HepG2 (cell line): Measurements from ENCODE around the gene APC2. TPM values are rescaled to one million over a fixed set of nuclear protein-coding genes. Genes with fewer than 3 reads are reported as not detected.
A peak's percentile ranks its signal among the peaks of the same experiment; 100 is the strongest.

Experiments used
- CBX5 ChIP-seq: sonication (generic); formaldehyde crosslinking; IDR thresholded peaks from 2 replicates; pipeline ENCODE4 v1.4.0; 2020; ENCODE audit warnings: missing genetic modification reagents, borderline replicate concordance
- CTCF ChIP-seq: sonication (generic); formaldehyde crosslinking; IDR thresholded peaks from 2 replicates; pipeline ENCODE4 v1.5.0; 2020; ENCODE audit warnings: mild to moderate bottlenecking, missing genetic modification reagents, moderate library complexity
- GABPA ChIP-seq, 2 experiments: IDR thresholded peaks; 2 replicates each; pipeline ENCODE4 v1.6.1; 2011 to 2016; ENCODE audit warnings: low read depth in 2 of 2, low read length in 1 of 2, missing biosample characterization in 1 of 2, missing genetic modification characterization in 1 of 2
- POLR2G ChIP-seq: fragments of 200-400 bp; formaldehyde crosslinking; IDR thresholded peaks from 2 replicates; pipeline ENCODE4 v1.6.1; 2018; ENCODE audit warnings: mild to moderate bottlenecking, low read depth, low read length, moderate library complexity
- ZBTB33 ChIP-seq: sonication (generic); formaldehyde crosslinking; IDR thresholded peaks from 2 replicates; pipeline ENCODE4 v1.4.0; 2020; ENCODE audit warnings: missing genetic modification reagents
- ZNF121 ChIP-seq: sonication (generic); formaldehyde crosslinking; IDR thresholded peaks from 2 replicates; pipeline ENCODE4 v1.5.0; 2020; ENCODE audit warnings: mild to moderate bottlenecking, missing genetic modification reagents
- ZNF687 ChIP-seq: sonication (generic); formaldehyde crosslinking; IDR thresholded peaks from 2 replicates; pipeline ENCODE4 v1.5.1; 2020; ENCODE audit warnings: mild to moderate bottlenecking, missing genetic modification reagents, moderate library complexity
- polyA plus RNA-seq, 8 experiments: library from polyadenylated mRNA; depleted of rRNA in 3 of 8; stranded (reverse) in 7 of 8; unstranded in 1 of 8; fragments of >200 nt; fragmentation: Illumina TruSeq in 4 of 8; extraction: Trizol in 4 of 8; gene quantifications; 2 replicates each; pipeline versions ENCODE4 v1.2.1 to v1.2.3, GENCODE V29; 2011 to 2016; ENCODE audit warnings: low read depth in 4 of 8, missing spikeins in 1 of 8, mixed read lengths in 1 of 8; ENCODE audit not compliant: insufficient read depth in 1 of 8
- total RNA-seq, 5 experiments: library from RNA; depleted of rRNA; stranded (reverse); fragments of >200 nt; fragmentation: Illumina TruSeq; extraction: Trizol; gene quantifications; 2 replicates each; pipeline ENCODE4 v1.2.3, GENCODE V29; 2016; ENCODE audit warnings: low read depth in 1 of 5
- TF ChIP-seq, protein P1 (sequence below): sonication (generic); formaldehyde crosslinking; IDR thresholded peaks from 2 replicates; pipeline ENCODE4 v1.4.0; 2020; ENCODE audit warnings: missing genetic modification reagents

The APC2 gene
- total and polyA plus RNA-seq, 2 of the 13 experiments (the other 11 are each of a cell fraction or from before 2014, with no cell fraction given): 0.08 to 0.22 TPM

GRCh38 chr19:1512671-1513498, 63.0 kb downstream of the APC2 start, which contains the start of gene ADAMTSL5 (continued):
- TF ChIP-seq CBX5 (CRISPR knock-in tag) (peak; percentile 59; the same call in 1 of the 2 replicates), GABPA (IDR thresholded peaks at IDR 0.05; ENCODE audit: low read depth, low read length) (peak; percentile 65), GABPA (CRISPR knock-in tag; IDR thresholded peaks at IDR 0.05; ENCODE audit: low read depth) (peak; percentile 53), POLR2G (peak; percentile 76), ZNF121 (CRISPR knock-in tag) (peak; percentile 92), ZBTB33 (CRISPR knock-in tag) (no peak), ZNF687 (CRISPR knock-in tag) (peak; percentile 56), CTCF (CRISPR knock-in tag) (peak; percentile 47; the same call in 1 of the 2 replicates)
- TF ChIP-seq, protein P1, sequence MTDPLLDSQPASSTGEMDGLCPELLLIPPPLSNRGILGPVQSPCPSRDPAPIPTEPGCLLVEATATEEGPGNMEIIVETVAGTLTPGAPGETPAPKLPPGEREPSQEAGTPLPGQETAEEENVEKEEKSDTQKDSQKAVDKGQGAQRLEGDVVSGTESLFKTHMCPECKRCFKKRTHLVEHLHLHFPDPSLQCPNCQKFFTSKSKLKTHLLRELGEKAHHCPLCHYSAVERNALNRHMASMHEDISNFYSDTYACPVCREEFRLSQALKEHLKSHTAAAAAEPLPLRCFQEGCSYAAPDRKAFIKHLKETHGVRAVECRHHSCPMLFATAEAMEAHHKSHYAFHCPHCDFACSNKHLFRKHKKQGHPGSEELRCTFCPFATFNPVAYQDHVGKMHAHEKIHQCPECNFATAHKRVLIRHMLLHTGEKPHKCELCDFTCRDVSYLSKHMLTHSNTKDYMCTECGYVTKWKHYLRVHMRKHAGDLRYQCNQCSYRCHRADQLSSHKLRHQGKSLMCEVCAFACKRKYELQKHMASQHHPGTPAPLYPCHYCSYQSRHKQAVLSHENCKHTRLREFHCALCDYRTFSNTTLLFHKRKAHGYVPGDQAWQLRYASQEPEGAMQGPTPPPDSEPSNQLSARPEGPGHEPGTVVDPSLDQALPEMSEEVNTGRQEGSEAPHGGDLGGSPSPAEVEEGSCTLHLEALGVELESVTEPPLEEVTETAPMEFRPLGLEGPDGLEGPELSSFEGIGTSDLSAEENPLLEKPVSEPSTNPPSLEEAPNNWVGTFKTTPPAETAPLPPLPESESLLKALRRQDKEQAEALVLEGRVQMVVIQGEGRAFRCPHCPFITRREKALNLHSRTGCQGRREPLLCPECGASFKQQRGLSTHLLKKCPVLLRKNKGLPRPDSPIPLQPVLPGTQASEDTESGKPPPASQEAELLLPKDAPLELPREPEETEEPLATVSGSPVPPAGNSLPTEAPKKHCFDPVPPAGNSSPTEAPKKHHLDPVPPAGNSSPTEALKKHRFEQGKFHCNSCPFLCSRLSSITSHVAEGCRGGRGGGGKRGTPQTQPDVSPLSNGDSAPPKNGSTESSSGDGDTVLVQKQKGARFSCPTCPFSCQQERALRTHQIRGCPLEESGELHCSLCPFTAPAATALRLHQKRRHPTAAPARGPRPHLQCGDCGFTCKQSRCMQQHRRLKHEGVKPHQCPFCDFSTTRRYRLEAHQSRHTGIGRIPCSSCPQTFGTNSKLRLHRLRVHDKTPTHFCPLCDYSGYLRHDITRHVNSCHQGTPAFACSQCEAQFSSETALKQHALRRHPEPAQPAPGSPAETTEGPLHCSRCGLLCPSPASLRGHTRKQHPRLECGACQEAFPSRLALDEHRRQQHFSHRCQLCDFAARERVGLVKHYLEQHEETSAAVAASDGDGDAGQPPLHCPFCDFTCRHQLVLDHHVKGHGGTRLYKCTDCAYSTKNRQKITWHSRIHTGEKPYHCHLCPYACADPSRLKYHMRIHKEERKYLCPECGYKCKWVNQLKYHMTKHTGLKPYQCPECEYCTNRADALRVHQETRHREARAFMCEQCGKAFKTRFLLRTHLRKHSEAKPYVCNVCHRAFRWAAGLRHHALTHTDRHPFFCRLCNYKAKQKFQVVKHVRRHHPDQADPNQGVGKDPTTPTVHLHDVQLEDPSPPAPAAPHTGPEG (CRISPR knock-in tag): 0 out of 2 replicates have a peak, but pooled peaks have one; percentile 36
